Measurements from ENCODE around the gene CIRBP. TPM values are rescaled to one million over a fixed set of nuclear protein-coding genes. Genes with fewer than 3 reads are reported as not detected.

Gene CIRBP
- total RNA-seq, 4 donors from 2014 or later, result 496 to 546 (median 545) TPM

DNA sequence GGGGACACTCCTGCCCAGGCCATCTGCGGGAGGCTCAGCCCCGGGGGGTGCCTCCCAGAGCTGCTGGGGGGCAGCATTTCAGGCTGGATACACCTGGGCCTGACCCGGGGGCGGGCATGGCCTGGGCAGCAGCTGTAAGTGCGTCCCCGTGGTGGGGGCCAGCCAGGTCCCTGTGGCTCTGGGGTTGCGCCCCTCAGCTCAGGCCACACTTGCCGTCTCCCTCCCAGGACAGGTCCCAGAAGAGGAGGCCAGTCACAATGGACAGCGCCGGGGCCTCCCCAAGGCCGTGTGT lies 43.0 kb upstream of the CIRBP start:
- H3K4me3 ChIP-seq (ENCODE audit: low read depth, poor library complexity, severe bottlenecking), result no peak overlapping the region
- intact Hi-C loops (cut with DNase I; ENCODE audit: low total_unique reads), result no loop called here
- DNase-seq (ENCODE audit: low spot score in 2 of 2), result no peak
- WGBS, 2 donors, result 90% methylated on average over 10 of the region's 11 CpGs; no CpG with 5 or more reads in 1 of the 2 donors
- TF ChIP-seq, protein P1, sequence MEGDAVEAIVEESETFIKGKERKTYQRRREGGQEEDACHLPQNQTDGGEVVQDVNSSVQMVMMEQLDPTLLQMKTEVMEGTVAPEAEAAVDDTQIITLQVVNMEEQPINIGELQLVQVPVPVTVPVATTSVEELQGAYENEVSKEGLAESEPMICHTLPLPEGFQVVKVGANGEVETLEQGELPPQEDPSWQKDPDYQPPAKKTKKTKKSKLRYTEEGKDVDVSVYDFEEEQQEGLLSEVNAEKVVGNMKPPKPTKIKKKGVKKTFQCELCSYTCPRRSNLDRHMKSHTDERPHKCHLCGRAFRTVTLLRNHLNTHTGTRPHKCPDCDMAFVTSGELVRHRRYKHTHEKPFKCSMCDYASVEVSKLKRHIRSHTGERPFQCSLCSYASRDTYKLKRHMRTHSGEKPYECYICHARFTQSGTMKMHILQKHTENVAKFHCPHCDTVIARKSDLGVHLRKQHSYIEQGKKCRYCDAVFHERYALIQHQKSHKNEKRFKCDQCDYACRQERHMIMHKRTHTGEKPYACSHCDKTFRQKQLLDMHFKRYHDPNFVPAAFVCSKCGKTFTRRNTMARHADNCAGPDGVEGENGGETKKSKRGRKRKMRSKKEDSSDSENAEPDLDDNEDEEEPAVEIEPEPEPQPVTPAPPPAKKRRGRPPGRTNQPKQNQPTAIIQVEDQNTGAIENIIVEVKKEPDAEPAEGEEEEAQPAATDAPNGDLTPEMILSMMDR (IDR thresholded peaks at IDR 0.05), result no peak
- no peak for TF ChIP-seq POLR2A (IDR thresholded peaks at IDR 0.05)

DNA sequence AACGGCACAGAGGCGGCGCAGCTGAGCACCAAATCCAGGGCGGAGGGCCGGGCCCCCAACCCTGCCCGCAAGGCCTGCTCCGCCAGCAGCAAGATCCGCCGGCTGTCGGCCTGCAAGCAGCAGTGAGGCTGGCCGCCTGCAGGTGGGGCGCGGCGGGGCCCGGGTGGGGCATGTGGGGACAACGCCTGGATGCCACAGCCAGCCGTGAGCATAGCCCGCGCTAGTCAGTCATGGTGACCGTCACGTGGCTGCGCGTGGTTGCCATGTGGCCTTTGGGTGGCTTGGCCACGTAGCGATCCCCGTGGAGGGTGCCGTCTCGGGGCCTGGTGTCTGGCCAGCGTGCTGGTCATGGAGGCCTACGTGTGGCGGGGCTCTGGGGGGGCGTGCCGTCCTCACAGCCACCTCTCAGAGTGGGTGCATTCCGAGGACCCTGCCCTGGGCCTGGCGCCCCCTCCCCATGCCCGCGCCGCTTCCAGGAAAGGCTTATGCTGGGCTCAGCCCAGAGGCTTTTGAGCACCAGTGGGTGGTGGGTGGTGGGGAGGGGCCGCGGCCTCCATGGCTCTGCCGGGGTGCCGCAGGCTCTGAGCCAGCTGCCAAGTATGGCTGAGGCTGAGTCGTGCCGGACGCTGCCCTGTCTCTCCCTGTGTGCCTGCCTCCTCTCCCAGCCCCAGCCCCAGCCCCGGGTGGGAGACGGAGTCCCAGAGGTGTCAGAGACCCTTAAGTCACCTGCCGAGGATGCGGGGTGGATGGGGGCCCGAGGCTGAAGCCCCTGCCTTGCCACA lies 42.4 kb upstream of the CIRBP start:
- intact Hi-C loops (cut with DNase I; ENCODE audit: low total_unique reads), result no loop called here
- no peak overlapping the region for H3K4me3 ChIP-seq (ENCODE audit: low read depth, poor library complexity, severe bottlenecking)
- 87 to 90% methylated on average over 4 to 46 of the region's 50 CpGs for WGBS, 2 donors
- TF ChIP-seq POLR2A (IDR thresholded peaks at IDR 0.05), result no peak
- TF ChIP-seq, protein P1 (IDR thresholded peaks at IDR 0.05), result no peak
- DNase-seq (ENCODE audit: low spot score in 2 of 2), result no peak

- TF ChIP-seq, protein P1 (IDR thresholded peaks at IDR 0.05), result no peak
- TF ChIP-seq POLR2A (IDR thresholded peaks at IDR 0.05), result no peak
- intact Hi-C loops (cut with DNase I; ENCODE audit: low total_unique reads), result no loop called here
- DNase-seq (ENCODE audit: low spot score in 2 of 2), result no peak
- WGBS, 2 donors, result 87 to 90% methylated on average over 42 to 49 of the region's 56 CpGs
- H3K4me3 ChIP-seq (ENCODE audit: low read depth, poor library complexity, severe bottlenecking), result no peak overlapping the region
These were observed 41.7 kb upstream of the CIRBP start for GRCh38 chr19:1227304-1228054.

DNA sequence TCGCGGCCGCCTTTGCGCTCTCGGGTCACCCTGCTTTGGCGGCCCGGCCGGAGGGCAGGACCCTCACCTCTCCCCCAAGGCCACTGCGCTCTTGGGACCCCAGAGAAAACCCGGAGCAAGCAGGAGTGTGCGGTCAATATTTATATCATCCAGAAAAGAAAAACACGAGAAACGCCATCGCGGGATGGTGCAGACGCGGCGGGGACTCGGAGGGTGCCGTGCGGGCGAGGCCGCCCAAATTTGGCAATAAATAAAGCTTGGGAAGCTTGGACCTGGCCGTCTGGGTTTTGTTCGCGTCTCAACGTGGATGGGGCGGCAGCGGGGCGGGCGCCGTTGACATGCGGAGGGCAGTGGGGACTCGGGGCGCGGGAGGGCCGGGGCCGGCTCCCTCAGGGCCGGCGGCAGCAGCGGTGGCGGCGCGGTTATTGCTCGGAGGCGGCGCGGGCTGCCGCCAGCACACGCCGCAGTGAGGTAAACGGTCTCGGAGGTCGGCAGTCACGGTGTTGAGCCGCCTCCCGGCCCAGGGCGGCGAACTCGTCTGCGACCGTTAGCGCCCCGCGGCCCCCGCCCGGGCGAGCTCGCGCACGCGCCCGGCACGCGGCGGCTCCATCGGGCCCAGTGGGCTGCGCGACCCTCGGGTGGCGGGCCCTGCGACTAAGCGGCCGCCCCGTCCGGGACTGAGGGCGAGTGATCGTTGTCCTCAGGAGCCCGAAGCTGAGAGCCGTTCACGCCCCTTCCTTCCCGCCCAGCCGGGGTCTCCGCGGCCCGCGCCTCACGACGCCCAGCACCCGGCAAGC lies 40.8 kb upstream of the CIRBP start:
- intact Hi-C loops (cut with DNase I; ENCODE audit: low total_unique reads), result no loop called here
- no peak for TF ChIP-seq POLR2A (IDR thresholded peaks at IDR 0.05)
- TF ChIP-seq, protein P1 (IDR thresholded peaks at IDR 0.05), result no peak
- H3K4me3 ChIP-seq (ENCODE audit: low read depth, poor library complexity, severe bottlenecking), result no peak overlapping the region
- no peak for DNase-seq (ENCODE audit: low spot score in 2 of 2)
- 95 to 96% methylated on average over 97 to 100 of the region's 100 CpGs for WGBS, 2 donors

- WGBS, 2 donors, result 94 to 97% methylated on average over 136 to 148 of the region's 158 CpGs
- no peak for TF ChIP-seq POLR2A (IDR thresholded peaks at IDR 0.05)
- TF ChIP-seq, protein P1 (IDR thresholded peaks at IDR 0.05), result no peak
- no peak for DNase-seq (ENCODE audit: low spot score in 2 of 2)
- intact Hi-C loops (cut with DNase I; ENCODE audit: low total_unique reads), result no loop called here
- H3K4me3 ChIP-seq (ENCODE audit: low read depth, poor library complexity, severe bottlenecking), result no peak overlapping the region
These were observed 39.8 kb upstream of the CIRBP start for GRCh38 chr19:1229056-1229923.
